ENCODE measurements around the gene NUP205.
A peak's percentile ranks its signal among the peaks of the same experiment; 100 is the strongest.

Gene NUP205

DNA sequence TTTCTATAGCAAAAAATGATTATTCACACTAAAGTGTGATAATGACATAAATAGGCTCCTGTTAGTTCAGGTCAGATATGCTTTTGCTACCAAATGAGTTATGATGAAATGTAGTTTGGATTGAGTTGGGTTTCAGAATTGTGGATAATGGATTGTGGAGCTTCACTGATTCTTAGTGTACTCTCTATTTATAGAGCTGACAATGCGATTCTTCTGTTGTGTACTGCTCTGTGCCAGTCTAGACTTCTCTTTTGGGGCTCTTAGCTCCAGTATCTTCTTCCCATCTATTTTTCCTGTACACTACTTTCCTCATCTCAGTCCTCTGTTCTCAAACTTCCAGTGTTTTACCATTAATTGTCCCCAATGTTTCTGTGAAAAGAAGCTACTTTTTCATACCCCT, 112.1 kb downstream of the NUP205 start:
- in situ Hi-C loops (cut with HindIII; ENCODE audit: low sequenced_read_pairs), result no loop called here
- no peak for DNase-seq (ENCODE audit: low read depth, low spot score)
- TF ChIP-seq, protein P1, sequence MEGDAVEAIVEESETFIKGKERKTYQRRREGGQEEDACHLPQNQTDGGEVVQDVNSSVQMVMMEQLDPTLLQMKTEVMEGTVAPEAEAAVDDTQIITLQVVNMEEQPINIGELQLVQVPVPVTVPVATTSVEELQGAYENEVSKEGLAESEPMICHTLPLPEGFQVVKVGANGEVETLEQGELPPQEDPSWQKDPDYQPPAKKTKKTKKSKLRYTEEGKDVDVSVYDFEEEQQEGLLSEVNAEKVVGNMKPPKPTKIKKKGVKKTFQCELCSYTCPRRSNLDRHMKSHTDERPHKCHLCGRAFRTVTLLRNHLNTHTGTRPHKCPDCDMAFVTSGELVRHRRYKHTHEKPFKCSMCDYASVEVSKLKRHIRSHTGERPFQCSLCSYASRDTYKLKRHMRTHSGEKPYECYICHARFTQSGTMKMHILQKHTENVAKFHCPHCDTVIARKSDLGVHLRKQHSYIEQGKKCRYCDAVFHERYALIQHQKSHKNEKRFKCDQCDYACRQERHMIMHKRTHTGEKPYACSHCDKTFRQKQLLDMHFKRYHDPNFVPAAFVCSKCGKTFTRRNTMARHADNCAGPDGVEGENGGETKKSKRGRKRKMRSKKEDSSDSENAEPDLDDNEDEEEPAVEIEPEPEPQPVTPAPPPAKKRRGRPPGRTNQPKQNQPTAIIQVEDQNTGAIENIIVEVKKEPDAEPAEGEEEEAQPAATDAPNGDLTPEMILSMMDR (IDR thresholded peaks at IDR 0.05; ENCODE audit: low read depth, low read length), result no peak
- no peak overlapping the region for H3K4me3 ChIP-seq (ENCODE audit: low read depth, low read length)

DNA sequence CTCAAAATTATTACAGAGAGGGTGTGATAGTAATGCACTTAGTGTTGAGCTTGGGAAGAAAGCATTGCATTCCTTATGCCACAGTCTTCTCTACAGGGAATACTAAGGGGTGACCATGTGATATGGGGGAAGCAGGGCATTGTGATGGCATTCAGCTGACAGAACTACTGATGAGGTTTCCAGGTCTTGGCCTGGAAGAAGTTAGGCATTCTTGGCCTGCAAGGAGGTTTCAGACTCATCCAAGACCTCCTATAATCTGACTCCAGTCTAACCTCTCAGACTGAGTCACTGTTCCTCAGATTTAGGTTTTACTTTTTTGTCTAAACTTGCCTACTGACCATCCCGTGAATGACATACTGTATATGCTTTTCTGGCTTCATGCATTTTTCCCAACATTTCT, 112.5 kb downstream of the NUP205 start:
- H3K4me3 ChIP-seq (ENCODE audit: low read depth, low read length), result no peak overlapping the region
- TF ChIP-seq, protein P1 (IDR thresholded peaks at IDR 0.05; ENCODE audit: low read depth, low read length), result no peak
- peak; percentile 63 for DNase-seq (ENCODE audit: low read depth, low spot score)
- in situ Hi-C loops (cut with HindIII; ENCODE audit: low sequenced_read_pairs), result no loop called here

DNA sequence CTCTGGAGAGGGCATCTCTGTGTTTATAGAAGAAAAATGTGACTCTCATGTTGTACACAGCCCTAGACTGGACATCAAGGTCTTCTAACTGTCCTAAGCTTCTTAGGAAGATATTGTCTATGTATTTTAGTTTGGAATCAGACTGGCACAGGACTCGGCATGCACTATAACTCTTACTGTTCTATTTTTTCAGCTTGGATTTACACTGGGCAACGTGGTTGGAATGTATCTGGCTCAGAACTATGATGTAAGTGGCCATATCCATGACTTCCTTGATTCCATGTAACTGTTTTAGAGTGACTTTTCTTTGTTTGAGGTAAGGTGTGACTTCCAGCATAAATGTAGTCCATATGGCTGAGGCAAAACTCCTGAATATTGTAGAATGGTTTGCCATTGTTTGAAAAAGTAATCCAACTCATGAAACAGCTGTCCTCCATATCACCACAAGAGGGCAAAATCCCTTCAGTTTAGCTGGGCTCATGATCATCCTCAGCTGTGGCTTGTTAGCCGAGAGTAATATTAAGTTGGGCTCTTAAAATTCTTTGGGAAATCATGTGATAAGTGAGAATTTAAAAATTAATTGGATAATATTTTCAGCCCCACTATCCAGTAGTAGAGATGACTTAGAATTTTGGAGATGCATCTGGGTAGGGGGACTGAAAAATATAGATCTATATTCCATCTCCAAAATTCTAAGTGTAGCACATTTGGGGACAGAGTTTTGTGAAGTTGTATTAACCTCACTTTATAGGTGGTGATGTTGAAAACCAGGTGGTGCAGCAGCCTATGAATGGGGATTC, 115.0 kb downstream of the NUP205 start:
- H3K4me3 ChIP-seq (ENCODE audit: low read depth, low read length), result no peak overlapping the region
- peak; percentile 84 for DNase-seq (ENCODE audit: low read depth, low spot score)
- TF ChIP-seq, protein P1 (IDR thresholded peaks at IDR 0.05; ENCODE audit: low read depth, low read length), result peak; percentile 88
- in situ Hi-C loops (cut with HindIII; ENCODE audit: low sequenced_read_pairs), result no loop called here

DNA sequence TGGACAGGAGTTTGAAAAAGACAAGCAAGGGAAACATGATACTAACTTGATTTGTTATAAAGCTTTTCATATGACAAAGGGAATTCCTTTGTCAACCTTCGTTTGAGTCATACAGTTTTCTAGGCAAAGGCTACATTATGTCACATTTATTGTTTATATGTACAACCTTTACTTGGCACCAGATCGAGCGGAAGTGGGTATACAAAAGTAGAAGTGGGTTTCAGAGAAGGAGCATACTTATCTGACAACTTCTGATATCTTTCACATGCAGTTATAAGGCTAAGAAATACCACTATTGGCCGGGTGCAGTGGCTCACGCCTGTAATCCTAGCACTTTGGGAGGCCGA, 115.6 kb downstream of the NUP205 start:
- TF ChIP-seq, protein P1 (IDR thresholded peaks at IDR 0.05; ENCODE audit: low read depth, low read length), result no peak
- no peak overlapping the region for H3K4me3 ChIP-seq (ENCODE audit: low read depth, low read length)
- in situ Hi-C loops (cut with HindIII; ENCODE audit: low sequenced_read_pairs), result no loop called here
- peak; percentile 69 for DNase-seq (ENCODE audit: low read depth, low spot score)

DNA sequence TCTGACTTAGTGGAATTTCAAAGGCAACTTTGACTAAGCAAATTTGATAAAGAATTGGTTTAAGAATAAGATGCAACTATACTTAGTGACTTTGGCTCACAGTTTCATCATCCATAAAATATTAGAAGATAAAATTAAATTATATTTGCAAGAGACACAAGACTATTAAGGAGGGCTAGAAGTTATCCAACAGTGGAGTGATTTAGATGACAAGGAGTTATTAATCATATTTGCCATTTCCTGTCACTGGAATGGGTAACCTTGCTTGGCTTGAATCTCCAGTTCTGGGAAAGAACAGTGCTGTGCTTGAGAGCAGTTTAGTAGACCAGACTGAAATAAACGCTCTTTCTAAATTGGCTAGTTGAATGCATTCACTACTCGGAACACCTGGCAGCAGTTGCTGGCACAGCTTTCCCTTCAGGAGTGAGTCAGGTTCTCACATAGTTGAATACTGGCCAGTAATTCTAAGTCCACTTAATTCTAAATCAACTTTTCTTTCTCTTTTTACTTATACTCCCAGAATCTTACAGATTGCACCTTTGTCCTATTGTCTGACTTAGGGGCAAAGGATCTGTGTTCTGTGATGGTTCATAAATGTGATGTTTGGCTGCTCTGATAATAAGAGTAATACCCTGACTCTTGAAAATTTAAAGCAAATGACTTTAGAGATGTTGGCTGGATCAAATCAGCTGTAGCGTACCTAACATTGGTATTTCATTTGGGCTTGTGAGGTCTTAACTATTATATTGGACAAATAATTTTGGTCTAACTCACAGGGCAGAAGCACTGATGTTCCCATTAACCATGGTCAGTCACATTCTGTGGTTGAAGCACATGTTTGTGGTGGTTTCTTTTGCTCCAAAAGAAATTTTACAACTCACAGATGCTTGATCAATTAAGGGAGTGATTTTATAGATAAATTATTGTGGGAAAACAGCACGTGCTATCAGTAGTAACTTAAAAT, 121.2 kb downstream of the NUP205 start:
- H3K4me3 ChIP-seq (ENCODE audit: low read depth, low read length), result no peak overlapping the region
- in situ Hi-C loops (cut with HindIII; ENCODE audit: low sequenced_read_pairs), result no loop called here
- peak; percentile 95 for DNase-seq (ENCODE audit: low read depth, low spot score)
- TF ChIP-seq, protein P1 (IDR thresholded peaks at IDR 0.05; ENCODE audit: low read depth, low read length), result no peak

DNA sequence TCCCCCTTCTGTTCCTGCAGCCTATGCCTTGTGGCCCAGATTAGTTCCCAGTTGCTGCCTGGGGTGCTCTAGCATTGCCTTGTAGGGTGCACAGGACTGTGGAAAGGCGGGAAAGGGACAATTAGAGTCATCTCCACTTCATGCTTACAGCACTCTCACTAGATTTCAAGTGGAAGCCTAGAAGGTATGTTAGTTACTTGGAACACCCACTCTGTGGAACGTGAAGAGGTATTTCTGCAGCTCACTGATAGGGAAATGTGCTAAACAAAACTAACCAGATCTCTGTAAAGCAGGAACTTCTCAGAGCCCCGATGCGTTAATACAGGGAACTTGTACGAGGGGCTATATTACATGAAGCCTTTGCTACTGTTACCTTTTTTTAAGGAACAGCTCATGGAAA, 124.0 kb downstream of the NUP205 start:
- DNase-seq (ENCODE audit: low read depth, low spot score), result no peak
- in situ Hi-C loops (cut with HindIII; ENCODE audit: low sequenced_read_pairs), result no loop called here
- TF ChIP-seq, protein P1 (IDR thresholded peaks at IDR 0.05; ENCODE audit: low read depth, low read length), result no peak
- no peak overlapping the region for H3K4me3 ChIP-seq (ENCODE audit: low read depth, low read length)

Measured in astrocyte of the spinal cord (primary cell).